ENCODE results near the gene TCEAL2.
A peak's percentile ranks its signal among the peaks of the same experiment; 100 is the strongest.
"Not testable (repeated sequence)": the region's sequence is repeated elsewhere in the genome, so short reads cannot be mapped to it uniquely, and the experiment has no call there.

Gene TCEAL2

GRCh38 chrX:102125436-102125835 lies at the start of gene TCEAL2:
TCEAL2 (plus strand) TSS chrX:102125679; CDS start chrX:102126831, 1,152 bp downstream.
- DNase-seq = peak; percentile 19

- no peak for DNase-seq
Measured at GRCh38 chrX:102077426-102077825, 48.1 kb upstream of the TCEAL2 start.

- no peak for DNase-seq
Measured at GRCh38 chrX:102085706-102086105, 39.8 kb upstream of the TCEAL2 start.

- no peak for DNase-seq
Measured at GRCh38 chrX:102113367-102113766, 12.1 kb upstream of the TCEAL2 start.

GRCh38 chrX:102115748-102116147 lies 9.7 kb upstream of the TCEAL2 start:
- no peak for DNase-seq

- DNase-seq = not testable (repeated sequence)
Measured at GRCh38 chrX:102125014-102125413, 465 bp upstream of the TCEAL2 start.

- not testable (repeated sequence) for DNase-seq
Measured at GRCh38 chrX:102126080-102126818, 770 bp downstream of the TCEAL2 start.

- no peak for DNase-seq
Measured at GRCh38 chrX:102126863-102127262, 1.4 kb downstream of the TCEAL2 start.

GRCh38 chrX:102129473-102129872 lies 4.0 kb downstream of the TCEAL2 start:
- DNase-seq = peak; percentile 6

GRCh38 chrX:102138064-102138463 lies 12.6 kb downstream of the TCEAL2 start:
- DNase-seq = no peak

GRCh38 chrX:102140876-102141275 lies 15.4 kb downstream of the TCEAL2 start:
- not testable (repeated sequence) for DNase-seq

GRCh38 chrX:102141631-102142030 lies 16.2 kb downstream of the TCEAL2 start:
- DNase-seq = not testable (repeated sequence)

GRCh38 chrX:102142274-102142673 lies 16.8 kb downstream of the TCEAL2 start, which contains the start of gene TCEAL6:
TCEAL6 (minus strand) TSS chrX:102142481.
- DNase-seq = not testable (repeated sequence)

GRCh38 chrX:102154218-102154860 lies 28.9 kb downstream of the TCEAL2 start:
- peak; percentile 14 for DNase-seq

- DNase-seq = no peak
Measured at GRCh38 chrX:102154900-102155805, 29.7 kb downstream of the TCEAL2 start.

GRCh38 chrX:102155806-102156179 lies 30.3 kb downstream of the TCEAL2 start, which contains the start of gene BEX5:
BEX5 (minus strand) TSS chrX:102155977; CDS start chrX:102154265, 1,712 bp downstream.
- DNase-seq = peak; percentile 59
